HepG2 (cell line): Measurements from ENCODE around the gene ITIH1.

Source experiments
- HNRNPLL ChIP-seq: fragments of 200-400 bp; formaldehyde crosslinking; IDR thresholded peaks from 2 replicates; pipeline ENCODE4 v1.6.1; 2017; ENCODE audit warnings: mild to moderate bottlenecking, low read depth, low read length; ENCODE audit not compliant: poor library complexity, severe bottlenecking
- MXI1 ChIP-seq: IDR thresholded peaks from 3 replicates; pipeline ENCODE4 v1.6.1; 2012; ENCODE audit warnings: low read depth, low read length, inconsistent platforms, borderline replicate concordance
- RNF2 ChIP-seq: fragments of 450-650 bp; conservative IDR thresholded peaks from 2 replicates; pipeline ENCODE4 v1.6.1; 2016; ENCODE audit warnings: low read depth
- ZBTB8A ChIP-seq: sonication (generic); formaldehyde crosslinking; IDR thresholded peaks from 2 replicates; pipeline ENCODE4 v1.4.0; 2020; ENCODE audit warnings: mild to moderate bottlenecking, low read depth, missing genetic modification reagents, borderline replicate concordance
- ZNF749 ChIP-seq: sonication (generic); formaldehyde crosslinking; IDR thresholded peaks from 2 replicates; pipeline ENCODE4 v1.8.0; 2022; ENCODE audit warnings: mild to moderate bottlenecking, missing genetic modification reagents, moderate library complexity, borderline replicate concordance

- TF ChIP-seq ZNF749 (CRISPR knock-in tag) (no peak), RNF2 (no peak), HNRNPLL (no peak), ZBTB8A (CRISPR knock-in tag) (no peak), MXI1 (no peak)
Observed at GRCh38 chr3:52793702-52794611, 16.6 kb downstream of the ITIH1 start.
